Endothelial cell (in vitro differentiated cells): ENCODE data around the gene NNT. TPM values are rescaled to one million over a fixed set of nuclear protein-coding genes. Genes with fewer than 3 reads are reported as not detected.

ENCODE experiments used
- DNase-seq: peaks from one replicate; pipeline ENCODE4 v3.0.0; 2021; ENCODE audit warnings: low spot score
- H3K27ac Mint-ChIP-seq: one replicate; pipeline ENCODE4 v1.8.0; 2021; ENCODE audit warnings: mixed read lengths, inconsistent platforms; ENCODE audit not compliant: unreplicated experiment
- H3K27me3 Mint-ChIP-seq: one replicate; pipeline ENCODE4 v1.8.0; 2021; ENCODE audit warnings: mild to moderate bottlenecking, moderate library complexity, mixed read lengths, inconsistent platforms; ENCODE audit not compliant: unreplicated experiment
- H3K36me3 Mint-ChIP-seq: one replicate; pipeline ENCODE4 v1.8.0; 2021; ENCODE audit warnings: mild to moderate bottlenecking, low read depth, mixed read lengths, inconsistent platforms; ENCODE audit not compliant: unreplicated experiment
- H3K4me1 Mint-ChIP-seq: one replicate; pipeline ENCODE4 v1.8.0; 2021; ENCODE audit warnings: mild to moderate bottlenecking, mixed read lengths, inconsistent platforms; ENCODE audit not compliant: unreplicated experiment
- H3K4me3 Mint-ChIP-seq: one replicate; pipeline ENCODE4 v1.8.0; 2021; ENCODE audit warnings: mild to moderate bottlenecking, mixed read lengths, inconsistent platforms; ENCODE audit not compliant: unreplicated experiment
- H3K9me3 Mint-ChIP-seq: one replicate; pipeline ENCODE4 v1.8.0; 2021; ENCODE audit warnings: mixed read lengths, inconsistent platforms; ENCODE audit not compliant: unreplicated experiment
- total RNA-seq: library from RNA; stranded (reverse); fragmentation: NEBNext Ultra II Directional; extraction: Animal tissue kit (Norgen Biotek cat#: 25700); gene quantifications from one replicate; pipeline ENCODE4 v1.2.1, GENCODE V29; 2021; ENCODE audit not compliant: unreplicated experiment
- TF ChIP-seq, protein P1 (sequence below): fragments of 200-600 bp; sonication (generic); IDR thresholded peaks from one replicate; pipeline ENCODE4 v1.5.0; 2021; ENCODE audit warnings: antibody characterized with exemption; ENCODE audit not compliant: unreplicated experiment

The NNT gene
- total RNA-seq, 1 donor from 2014 or later, result 21.7 TPM

GRCh38 chr5:43648499-43649124, 45.6 kb downstream of the NNT start:
- TF ChIP-seq, protein P1, sequence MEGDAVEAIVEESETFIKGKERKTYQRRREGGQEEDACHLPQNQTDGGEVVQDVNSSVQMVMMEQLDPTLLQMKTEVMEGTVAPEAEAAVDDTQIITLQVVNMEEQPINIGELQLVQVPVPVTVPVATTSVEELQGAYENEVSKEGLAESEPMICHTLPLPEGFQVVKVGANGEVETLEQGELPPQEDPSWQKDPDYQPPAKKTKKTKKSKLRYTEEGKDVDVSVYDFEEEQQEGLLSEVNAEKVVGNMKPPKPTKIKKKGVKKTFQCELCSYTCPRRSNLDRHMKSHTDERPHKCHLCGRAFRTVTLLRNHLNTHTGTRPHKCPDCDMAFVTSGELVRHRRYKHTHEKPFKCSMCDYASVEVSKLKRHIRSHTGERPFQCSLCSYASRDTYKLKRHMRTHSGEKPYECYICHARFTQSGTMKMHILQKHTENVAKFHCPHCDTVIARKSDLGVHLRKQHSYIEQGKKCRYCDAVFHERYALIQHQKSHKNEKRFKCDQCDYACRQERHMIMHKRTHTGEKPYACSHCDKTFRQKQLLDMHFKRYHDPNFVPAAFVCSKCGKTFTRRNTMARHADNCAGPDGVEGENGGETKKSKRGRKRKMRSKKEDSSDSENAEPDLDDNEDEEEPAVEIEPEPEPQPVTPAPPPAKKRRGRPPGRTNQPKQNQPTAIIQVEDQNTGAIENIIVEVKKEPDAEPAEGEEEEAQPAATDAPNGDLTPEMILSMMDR, result no peak
- Mint-ChIP-seq H3K4me3 (no peak overlapping the region), H3K9me3 (no peaks in the 10 kb centered on the region), H3K27ac (no peak overlapping the region), H3K36me3 (no peaks in the 10 kb centered on the region), H3K27me3 (no peaks in the 10 kb centered on the region), H3K4me1 (no peaks in the 10 kb centered on the region)
- no peak for DNase-seq

- H3K27ac Mint-ChIP-seq, result no peak overlapping the region
- H3K36me3 Mint-ChIP-seq, result no peaks in the 10 kb centered on the region
- no peaks in the 10 kb centered on the region for H3K4me1 Mint-ChIP-seq
- no peaks in the 10 kb centered on the region for H3K27me3 Mint-ChIP-seq
- no peaks in the 10 kb centered on the region for H3K9me3 Mint-ChIP-seq
- DNase-seq, result no peak
- no peak overlapping the region for H3K4me3 Mint-ChIP-seq
- TF ChIP-seq, protein P1, result no peak
Observed at GRCh38 chr5:43649256-43649655, 46.3 kb downstream of the NNT start.

DNA sequence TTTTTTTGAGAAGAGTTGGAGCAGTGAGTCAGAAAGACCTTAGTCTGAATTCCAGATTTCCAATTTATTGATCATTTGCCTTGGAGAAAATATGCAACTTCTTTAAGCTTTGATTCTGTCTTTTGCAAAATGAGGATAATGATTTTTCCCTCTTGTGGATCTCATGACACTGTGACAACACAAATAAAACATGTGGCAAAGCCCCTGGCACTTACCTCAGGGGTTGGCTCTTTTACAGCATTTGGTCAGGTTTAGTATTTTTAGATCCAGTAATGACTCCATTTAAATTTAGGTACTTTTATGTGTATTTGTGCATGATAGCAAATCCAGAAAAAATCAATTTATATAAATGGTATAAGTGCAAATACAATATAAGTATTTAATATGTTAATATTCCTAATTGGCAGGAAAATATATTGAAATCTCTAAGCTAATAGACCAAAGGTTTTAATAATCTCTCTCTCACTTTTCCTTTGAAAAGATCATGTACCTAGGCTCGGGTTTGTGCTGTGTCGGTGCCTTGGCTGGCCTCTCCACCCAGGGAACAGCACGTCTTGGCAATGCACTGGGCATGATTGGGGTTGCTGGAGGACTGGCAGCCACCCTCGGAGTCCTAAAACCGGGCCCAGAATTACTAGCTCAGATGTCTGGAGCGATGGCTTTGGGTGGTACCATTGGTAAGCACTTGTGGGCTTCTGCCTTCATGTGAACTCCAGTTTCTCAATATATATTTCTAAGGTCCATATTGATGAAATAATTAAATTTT, 49.7 kb downstream of the NNT start:
- TF ChIP-seq, protein P1, result no peak
- no peaks in the 10 kb centered on the region for H3K36me3 Mint-ChIP-seq
- no peak overlapping the region for H3K4me3 Mint-ChIP-seq
- no peak overlapping the region for H3K27ac Mint-ChIP-seq
- no peaks in the 10 kb centered on the region for H3K27me3 Mint-ChIP-seq
- no peak for DNase-seq
- no peaks in the 10 kb centered on the region for H3K4me1 Mint-ChIP-seq
- H3K9me3 Mint-ChIP-seq, result no peaks in the 10 kb centered on the region

DNA sequence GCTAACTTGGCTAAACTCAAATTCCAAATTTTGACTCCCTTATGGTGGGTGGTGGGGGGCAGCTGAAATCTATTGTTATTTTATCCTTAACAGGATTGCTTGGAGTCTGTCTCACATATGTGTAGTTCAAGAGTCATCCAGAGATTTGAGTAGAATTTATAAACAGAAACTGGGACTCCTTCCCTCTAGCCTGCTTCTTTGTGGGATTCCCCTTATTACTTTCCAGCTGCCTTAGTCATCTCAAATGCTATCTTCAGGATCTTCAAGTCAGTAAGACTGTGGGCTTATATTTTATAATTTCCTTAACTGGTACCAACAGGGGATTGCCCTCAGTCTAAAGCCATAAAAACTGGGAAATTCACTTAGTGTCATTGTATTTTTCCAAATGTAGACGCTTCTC, 55.5 kb downstream of the NNT start:
- TF ChIP-seq, protein P1, result no peak
- H3K36me3 Mint-ChIP-seq, result no peaks in the 10 kb centered on the region
- no peak for DNase-seq
- no peaks in the 10 kb centered on the region for H3K9me3 Mint-ChIP-seq
- no peaks in the 10 kb centered on the region for H3K27me3 Mint-ChIP-seq
- H3K27ac Mint-ChIP-seq, result no peak overlapping the region
- H3K4me3 Mint-ChIP-seq, result no peak overlapping the region
- H3K4me1 Mint-ChIP-seq, result no peaks in the 10 kb centered on the region

GRCh38 chr5:43659075-43659474, 56.1 kb downstream of the NNT start:
- no peaks in the 10 kb centered on the region for H3K27me3 Mint-ChIP-seq
- no peak overlapping the region for H3K4me3 Mint-ChIP-seq
- no peak for DNase-seq
- H3K4me1 Mint-ChIP-seq, result no peaks in the 10 kb centered on the region
- no peak overlapping the region for H3K27ac Mint-ChIP-seq
- H3K36me3 Mint-ChIP-seq, result no peaks in the 10 kb centered on the region
- TF ChIP-seq, protein P1, result no peak
- no peaks in the 10 kb centered on the region for H3K9me3 Mint-ChIP-seq
